OCI-LY7 (cell line): Measurements from ENCODE around the gene FZD8. TPM values are rescaled to one million over a fixed set of nuclear protein-coding genes. Genes with fewer than 3 reads are reported as not detected.

Experiments
- BruUV-seq: library from RNA; stranded (reverse); fragments of 400-500 nt; replicated peaks from 2 replicates; lab custom pipeline; 2021; lab: Mats Ljungman, UMichigan
- CTCF ChIA-PET: fragments of 300-600 bp; sonication (Branson Sonifier 250); formaldehyde crosslinking; loops from one replicate; lab custom pipeline; 2022; ENCODE audit warnings: antibody characterized with exemption; ENCODE audit not compliant: unreplicated experiment; lab: Charles Lee
- POLR2A ChIA-PET: fragments of 300-600 bp; sonication (Branson Sonifier 250); formaldehyde crosslinking; loops from one replicate; lab custom pipeline; 2022; ENCODE audit warnings: antibody characterized with exemption; lab: Charles Lee
- DNase-seq: peaks from one replicate; pipeline ENCODE4 v3.0.0-alpha.2; 2015; ENCODE audit warnings: low spot score
- H2AFZ ChIP-seq: fragments of 200-600 bp; sonication (generic), shearing (Covaris generic); 2 replicates; pipeline ENCODE4 v1.6.1; 2014; ENCODE audit warnings: mild to moderate bottlenecking, antibody characterized with exemption, low read length, moderate library complexity
- H3K27ac ChIP-seq: fragments of 200-600 bp; sonication (generic); 2 replicates; pipeline ENCODE4 v1.5.1; 2014; ENCODE audit warnings: mixed run types, low read depth, mild to moderate bottlenecking, moderate library complexity, low read length, inconsistent platforms; ENCODE audit not compliant: poor library complexity, severe bottlenecking
- H3K36me3 ChIP-seq: fragments of 200-600 bp; sonication (generic); 2 replicates; pipeline ENCODE4 v1.6.1; 2014; ENCODE audit warnings: mild to moderate bottlenecking, antibody characterized with exemption, low read length, moderate library complexity, mixed read lengths; ENCODE audit not compliant: insufficient read depth
- H3K4me1 ChIP-seq: fragments of 200-600 bp; sonication (generic); 2 replicates; pipeline ENCODE4 v1.5.1; 2014; ENCODE audit warnings: mild to moderate bottlenecking, low read length; ENCODE audit not compliant: insufficient read depth, poor library complexity, severe bottlenecking
- H3K4me2 ChIP-seq: fragments of 200-600 bp; sonication (generic); 2 replicates; pipeline ENCODE4 v1.6.1; 2014; ENCODE audit warnings: mild to moderate bottlenecking, low read length
- H3K4me3 ChIP-seq: fragments of 200-600 bp; sonication (generic); 2 replicates; pipeline ENCODE4 v1.5.1; 2014; ENCODE audit warnings: mild to moderate bottlenecking, low read depth, low read length; ENCODE audit not compliant: poor library complexity, severe bottlenecking
- H3K79me2 ChIP-seq: fragments of 200-600 bp; sonication (generic); 2 replicates; pipeline ENCODE4 v1.6.1; 2016; ENCODE audit warnings: low read depth, mild to moderate bottlenecking, low read length, moderate library complexity, mixed read lengths; ENCODE audit not compliant: insufficient read depth
- H3K9me2 ChIP-seq: fragments of 200-600 bp; sonication (generic); 2 replicates; pipeline ENCODE4 v1.6.1; 2016; ENCODE audit warnings: mild to moderate bottlenecking, low read length, mixed read lengths; ENCODE audit not compliant: insufficient read depth
- H3K9me3 ChIP-seq: fragments of 200-600 bp; sonication (generic); 2 replicates; pipeline ENCODE4 v1.6.1; 2014; ENCODE audit warnings: mild to moderate bottlenecking, mixed run types, low read length, mixed read lengths
- H4K20me1 ChIP-seq: fragments of 200-600 bp; sonication (generic); 2 replicates; pipeline ENCODE4 v1.6.1; 2014; ENCODE audit warnings: mild to moderate bottlenecking, antibody characterized with exemption, low read length, moderate library complexity, mixed read lengths; ENCODE audit not compliant: insufficient read depth
- CTCF ChIP-seq: fragments of 200-600 bp; sonication (generic); conservative IDR thresholded peaks from 2 replicates; pipeline ENCODE4 v1.5.1; 2014; ENCODE audit warnings: mild to moderate bottlenecking, antibody characterized with exemption, low read length, moderate library complexity, mixed read lengths
- EZH2phosphoT487 ChIP-seq: fragments of 200-600 bp; sonication (generic); IDR thresholded peaks from 2 replicates; pipeline ENCODE4 v1.6.1; 2018; ENCODE audit warnings: low read depth, borderline replicate concordance, mild to moderate bottlenecking, mixed run types, antibody characterized with exemption, low read length, moderate library complexity, mixed read lengths
- intact Hi-C: fragments of 100-400 bp; cut with micrococcal nuclease; formaldehyde crosslinking; loops from one replicate; pipeline ENCODE4 v1.10.0; 2022; ENCODE audit not compliant: unreplicated experiment
- total RNA-seq, 2 experiments: library from RNA; depleted of rRNA in 1 of 2; stranded (reverse); fragments of >200 nt in 1 of 2; shearing (Covaris generic) in 1 of 2; gene quantifications; 2 replicates each; pipeline ENCODE4 v1.2.3, GENCODE V29; 2014 to 2022

The FZD8 gene
- total RNA-seq, 2 experiments from 2014 or later = 3.9 to 4.9 TPM

GRCh38 chr10:35641676-35642034, 441 bp downstream of the FZD8 start:
- no peak overlapping the region for H3K27ac ChIP-seq
- CTCF ChIA-PET = no interaction called here
- DNase-seq = peak; percentile 48
- peaks cover 17% of the 10 kb centered on the region for H3K4me1 ChIP-seq
- TF ChIP-seq CTCF (no peak), EZH2phosphoT487 (no peak)
- H4K20me1 ChIP-seq = no peaks in the 10 kb centered on the region
- POLR2A ChIA-PET = no interaction called here
- H3K9me3 ChIP-seq = no peaks in the 10 kb centered on the region
- H3K36me3 ChIP-seq = no peaks in the 10 kb centered on the region
- H3K9me2 ChIP-seq = no peaks in the 10 kb centered on the region
- intact Hi-C loops = loop anchor here (2.0 to 10.0 kb wide), 3 partner anchors 305 to 893 kb away; partner anchors contain the start of gene CCNY
- peak overlapping the region; percentile 99 for H3K4me2 ChIP-seq
- H2AFZ ChIP-seq = peak overlapping the region; percentile 86
- no TSS peak for BruUV-seq
- no peaks in the 10 kb centered on the region for H3K79me2 ChIP-seq
- H3K4me3 ChIP-seq = peak overlapping the region; percentile 81

- Histone ChIP-seq H3K79me2 (no peaks in the 10 kb centered on the region), H3K36me3 (no peaks in the 10 kb centered on the region), H3K9me2 (no peaks in the 10 kb centered on the region), H3K4me2 (peak overlapping the region; percentile 99), H4K20me1 (no peaks in the 10 kb centered on the region), H2AFZ (peak overlapping the region; percentile 86), H3K4me3 (peak overlapping the region; percentile 81), H3K4me1 (peaks cover 17% of the 10 kb centered on the region), H3K27ac (no peak overlapping the region), H3K9me3 (no peaks in the 10 kb centered on the region)
- intact Hi-C loops = loop anchor here (2.0 to 10.0 kb wide), 3 partner anchors 304 to 894 kb away; partner anchors contain the start of gene CCNY
- BruUV-seq = no TSS peak
- ChIA-PET CTCF (no interaction called here), POLR2A (no interaction called here)
- DNase-seq = peak; percentile 83
- TF ChIP-seq EZH2phosphoT487 (no peak), CTCF (no peak)
Observed at GRCh38 chr10:35640951-35641675, 983 bp downstream of the FZD8 start.

GRCh38 chr10:35640474-35640873, 1.6 kb downstream of the FZD8 start:
- TF ChIP-seq CTCF (peak; percentile 28; the same call in 1 of the 2 replicates), EZH2phosphoT487 (no peak)
- intact Hi-C loops = loop anchor here (2.0 to 10.0 kb wide), 3 partner anchors 304 to 894 kb away; partner anchors contain the start of gene CCNY
- H3K36me3 ChIP-seq = no peaks in the 10 kb centered on the region
- H3K9me3 ChIP-seq = no peaks in the 10 kb centered on the region
- no peaks in the 10 kb centered on the region for H4K20me1 ChIP-seq
- peak overlapping the region; percentile 24; the same call in 1 of the 2 replicates for H3K4me2 ChIP-seq
- no peak overlapping the region for H3K27ac ChIP-seq
- ChIA-PET POLR2A (no interaction called here), CTCF (no interaction called here)
- peaks cover 17% of the 10 kb centered on the region for H3K4me1 ChIP-seq
- peak; percentile 65 for DNase-seq
- H3K9me2 ChIP-seq = no peaks in the 10 kb centered on the region
- H3K4me3 ChIP-seq = no peak overlapping the region
- H2AFZ ChIP-seq = no peak overlapping the region
- no peaks in the 10 kb centered on the region for H3K79me2 ChIP-seq
- BruUV-seq = no TSS peak
